SK-N-MC (cell line): Measurements from ENCODE around the gene RTN4RL1.
A peak's percentile ranks its signal among the peaks of the same experiment; 100 is the strongest.

ENCODE experiments used
- EZH2 ChIP-seq: fragments of 200-600 bp; sonication (generic); IDR thresholded peaks from one replicate; pipeline ENCODE4 v1.6.1; 2017; ENCODE audit warnings: antibody characterized with exemption
- FOXP2 ChIP-seq: optimal IDR thresholded peaks from 2 replicates; pipeline ENCODE3; 2011; ENCODE audit warnings: mild to moderate bottlenecking, moderate library complexity; ENCODE audit not compliant: insufficient read depth; ENCODE audit errors: extremely low read length, control extremely low read depth
- POLR2AphosphoS5 ChIP-seq: IDR thresholded peaks from 2 replicates; pipeline ENCODE4 v1.6.1; 2012; ENCODE audit warnings: mild to moderate bottlenecking, low read depth, low read length, borderline replicate concordance

GRCh38 chr17:2041561-2042389, 16.6 kb upstream of the RTN4RL1 start, which contains the start of gene OVCA2:
- peak; percentile 67 for TF ChIP-seq POLR2AphosphoS5
- TF ChIP-seq EZH2, result no peak
- TF ChIP-seq FOXP2, result no peak
